SK-MEL-5 (cell line): ENCODE measurements around the gene PDIK1L. TPM values are rescaled to one million over a fixed set of nuclear protein-coding genes. Genes with fewer than 3 reads are reported as not detected.

Source experiments
- DNase-seq: peaks from one replicate; pipeline ENCODE4 v3.0.0-alpha.2; 2016; ENCODE audit warnings: low read depth, low spot score
- in situ Hi-C: cut with HindIII; loops from 2 replicates; pipeline ENCODE4 v1.10.0; 2016; ENCODE audit warnings: low sequenced_read_pairs, high pct_unique_total_duplicates, low pct_unique_long_range_greater_than_20kb
- polyA plus RNA-seq, 2 experiments: library from polyadenylated mRNA; depleted of rRNA; stranded (reverse); fragments of >200 nt; gene quantifications; 2 replicates each; pipeline ENCODE4 v1.2.3, GENCODE V29; 2015
- total RNA-seq: library from RNA; depleted of rRNA; stranded (reverse); fragments of >200 nt; shearing (Covaris generic); gene quantifications from 2 replicates; pipeline ENCODE4 v1.2.3, GENCODE V29; 2014; rRNA removed

The PDIK1L gene
- 5.7 and 6.4 TPM in 2 replicates for total RNA-seq
- polyA plus RNA-seq (2015; cell fraction: cytosol; rRNA removed), result 3.9 and 8.0 TPM in 2 replicates
- polyA plus RNA-seq (2015; cell fraction: nucleus; rRNA removed), result 4.2 and 5.5 TPM in 2 replicates

- peak; percentile 92 for DNase-seq
- in situ Hi-C loops, result no loop called here
Measured at GRCh38 chr1:26111530-26112406, at the start of gene PDIK1L. PDIK1L (plus strand) TSS chr1:26111824; CDS start chr1:26114309, 2,485 bp downstream.

- in situ Hi-C loops, result no loop called here
- no peak for DNase-seq
Measured at GRCh38 chr1:26064553-26064952, 47.1 kb upstream of the PDIK1L start.

DNA sequence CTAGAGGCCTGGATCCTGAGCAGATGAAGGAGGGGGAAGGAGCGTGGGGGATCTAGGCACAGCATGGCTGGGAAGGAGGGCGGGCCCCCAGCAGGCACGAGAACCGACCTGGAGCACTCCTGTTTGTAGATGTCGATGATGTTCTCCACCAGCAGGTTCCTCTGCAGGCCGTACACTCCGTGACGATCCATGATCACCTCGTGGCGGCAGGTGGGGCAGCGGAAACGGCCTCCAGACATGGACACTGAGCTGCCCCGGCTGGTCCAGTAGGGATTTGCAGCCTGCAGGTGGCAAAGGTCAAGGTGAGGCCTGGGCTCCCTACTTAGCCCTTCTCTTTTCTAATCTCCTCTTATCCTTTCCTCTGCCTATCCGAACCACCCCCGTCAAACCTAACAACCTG is 45.5 kb upstream of the PDIK1L start:
- in situ Hi-C loops, result no loop called here

DNA sequence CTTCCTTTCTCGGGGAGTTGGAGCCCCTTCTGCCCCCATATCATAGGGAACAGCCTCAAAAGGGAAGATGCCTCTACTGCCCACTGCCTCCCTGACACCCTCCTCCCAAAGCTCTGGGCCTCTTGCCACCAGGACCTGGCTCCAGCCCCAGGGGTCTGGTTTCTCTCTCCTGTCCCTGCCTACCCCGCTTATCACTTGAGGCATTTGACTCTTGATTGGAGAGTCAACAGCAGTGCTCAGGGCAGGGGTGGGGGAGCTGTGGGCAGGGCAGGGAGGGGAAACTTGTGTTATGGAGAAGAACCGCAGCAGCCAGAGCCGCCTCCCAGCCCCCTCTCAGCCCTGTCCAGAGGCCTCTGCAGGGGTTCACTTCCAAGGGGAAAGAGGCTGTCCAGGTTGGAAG is 44.8 kb upstream of the PDIK1L start:
- DNase-seq, result no peak
- in situ Hi-C loops, result no loop called here

More for the DNA sequence above, 45.5 kb upstream of the PDIK1L start:
- no peak for DNase-seq

DNA sequence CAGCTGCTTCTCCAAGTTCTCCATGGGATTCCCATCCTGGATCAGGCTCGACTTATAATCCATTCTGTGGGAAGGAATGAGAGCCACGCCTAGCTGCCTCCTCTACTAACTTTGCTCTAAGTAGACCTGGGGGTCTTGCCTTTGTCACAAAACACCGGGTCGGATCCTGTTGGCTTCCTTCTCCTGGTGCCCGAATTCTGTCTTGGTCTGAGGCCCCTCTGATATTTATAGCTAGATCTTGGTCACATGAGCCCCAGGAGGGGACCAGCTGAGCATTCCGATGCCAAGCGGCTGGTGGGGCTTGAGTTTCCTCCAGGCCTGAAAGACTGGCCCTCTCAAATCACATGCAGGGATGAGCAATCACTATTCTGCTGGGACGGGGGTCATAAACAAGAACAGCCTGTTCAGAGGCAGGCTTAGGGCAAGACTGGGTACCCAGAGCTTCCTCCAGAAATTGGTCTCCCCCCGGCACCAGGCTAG is 44.2 kb upstream of the PDIK1L start, which contains the start of gene TRIM63:
Gene TRIM63, minus strand, starts transcription at position 199 of the 480 bp plus-strand sequence. Its CDS starts 136 bp downstream, at position 63.
- DNase-seq, result peak; percentile 96
- in situ Hi-C loops, result no loop called here

- in situ Hi-C loops, result no loop called here
- no peak for DNase-seq
Measured at GRCh38 chr1:26069941-26070295, 41.7 kb upstream of the PDIK1L start.

- DNase-seq, result no peak
- in situ Hi-C loops, result no loop called here
Measured at GRCh38 chr1:26070296-26070962, 41.2 kb upstream of the PDIK1L start.

- no peak for DNase-seq
- in situ Hi-C loops, result no loop called here
Measured at GRCh38 chr1:26070963-26071342, 40.7 kb upstream of the PDIK1L start.

GRCh38 chr1:26072305-26072704 is 39.3 kb upstream of the PDIK1L start:
- DNase-seq, result no peak
- in situ Hi-C loops, result no loop called here

GRCh38 chr1:26075421-26076144 is 36.0 kb upstream of the PDIK1L start:
- in situ Hi-C loops, result no loop called here
- DNase-seq, result peak; percentile 45

DNA sequence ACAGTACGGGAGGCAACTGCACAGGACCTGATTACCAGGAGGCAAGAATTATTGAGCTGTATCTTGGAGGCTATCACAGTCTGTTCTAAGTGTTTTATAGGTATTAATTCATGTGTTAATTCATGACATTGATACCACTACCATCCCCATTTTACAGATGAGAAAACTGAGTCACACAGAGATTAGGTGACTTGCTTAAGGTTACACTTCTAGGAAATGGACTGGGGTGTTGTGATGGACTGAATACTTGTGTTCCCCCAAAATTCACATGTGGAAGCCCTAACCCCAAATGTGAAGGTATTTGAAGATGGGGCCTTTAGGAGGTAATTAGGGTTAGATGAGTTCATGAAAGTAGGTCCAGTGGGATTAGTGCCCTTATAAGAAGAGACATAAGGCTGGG is 34.1 kb upstream of the PDIK1L start:
- no peak for DNase-seq
- in situ Hi-C loops, result no loop called here

DNA sequence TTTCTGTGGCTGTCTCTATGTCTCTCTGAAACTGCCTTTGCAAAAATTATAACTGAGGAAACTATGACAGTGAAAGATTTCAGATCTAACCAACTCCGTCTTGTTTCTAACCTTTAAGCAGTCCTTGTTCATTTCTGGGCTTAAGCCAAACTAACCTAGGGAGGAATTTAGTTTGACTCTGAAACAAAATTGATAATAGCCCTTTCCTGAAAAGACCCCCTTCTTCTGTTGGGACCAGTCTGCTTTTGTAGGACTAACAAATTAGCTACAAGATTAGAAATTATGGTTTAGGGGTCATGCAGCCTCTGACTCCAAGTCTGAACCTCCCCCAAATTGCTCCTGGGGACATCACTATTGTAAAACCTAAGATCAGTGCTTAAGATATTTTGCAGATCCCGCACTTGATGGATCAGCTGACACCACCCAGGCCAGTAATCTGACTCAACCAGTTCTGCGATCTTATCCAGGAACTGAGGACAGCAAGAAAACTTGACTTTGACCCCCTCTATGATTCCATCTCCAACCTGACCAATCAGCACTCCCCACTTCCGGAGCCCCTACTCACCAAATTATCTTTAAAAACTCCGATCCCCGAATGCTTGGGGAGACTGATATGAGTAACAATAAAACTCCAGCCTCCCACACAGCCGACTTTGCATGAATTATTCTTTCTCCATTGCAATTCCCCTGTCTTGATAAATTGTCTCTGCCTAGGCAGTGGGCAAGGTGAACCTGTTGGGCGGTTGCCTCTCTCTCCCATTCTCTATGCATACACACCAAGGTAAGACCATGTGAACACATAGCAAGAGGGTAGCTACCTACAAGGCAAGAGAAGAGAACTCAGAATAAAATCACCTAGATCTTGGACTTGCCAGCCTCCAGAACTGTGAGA is 33.1 kb upstream of the PDIK1L start:
- DNase-seq, result no peak
- in situ Hi-C loops, result no loop called here

GRCh38 chr1:26079178-26079563 is 32.5 kb upstream of the PDIK1L start:
- DNase-seq, result no peak
- in situ Hi-C loops, result no loop called here

DNA sequence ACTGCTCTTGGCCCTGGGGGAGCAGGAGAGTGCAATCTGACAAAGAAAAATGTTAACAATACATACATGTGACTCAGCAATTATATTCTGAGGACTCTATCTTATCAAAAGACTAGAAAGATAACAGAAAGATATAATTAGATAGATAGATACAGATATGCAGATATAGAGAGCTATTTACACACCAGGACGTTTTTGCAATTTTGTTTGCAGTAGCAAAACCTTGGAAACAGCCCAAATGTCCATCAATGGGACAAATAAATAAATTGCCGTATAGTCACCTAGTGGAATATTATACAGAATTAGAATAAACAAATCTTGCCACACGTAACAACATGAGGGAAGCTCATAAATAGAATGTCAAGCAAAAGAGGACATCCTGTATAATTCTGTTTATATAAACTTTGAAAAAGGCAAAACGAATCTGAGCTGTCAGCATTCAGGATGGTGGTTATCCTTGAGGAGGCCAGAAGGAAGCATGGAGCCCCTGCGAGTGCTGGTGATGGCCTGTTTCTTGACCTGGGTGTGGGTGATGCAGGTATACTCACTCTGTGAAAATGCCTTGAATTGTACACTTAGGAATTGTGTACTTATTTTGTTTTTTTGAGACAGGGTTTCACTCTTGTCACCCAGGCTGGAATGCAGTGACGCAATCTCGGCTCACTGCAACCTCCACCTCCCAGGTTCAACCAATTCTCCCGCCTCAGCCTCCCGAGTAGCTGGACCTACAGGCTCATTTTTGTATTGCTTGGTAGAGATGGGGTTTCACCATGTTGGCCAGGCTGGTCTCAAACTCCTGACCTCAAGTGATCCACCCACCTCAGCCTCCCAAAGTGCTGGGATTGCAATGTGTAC is 31.4 kb upstream of the PDIK1L start:
- no peak for DNase-seq
- in situ Hi-C loops, result no loop called here

- DNase-seq, result no peak
- in situ Hi-C loops, result no loop called here
Measured at GRCh38 chr1:26081267-26082019, 30.2 kb upstream of the PDIK1L start.

- in situ Hi-C loops, result no loop called here
- DNase-seq, result no peak
Measured at GRCh38 chr1:26082020-26082350, 29.6 kb upstream of the PDIK1L start.
